ENCODE measurements around the gene SIRT1. TPM values are rescaled to one million over a fixed set of nuclear protein-coding genes. Genes with fewer than 3 reads are reported as not detected.

SIRT1 gene
- total and polyA plus RNA-seq, 9 of the 15 experiments (the other 6 are each of a cell fraction or from before 2014, with no cell fraction given): 7.8 to 25.8 (median 19.1) TPM

GRCh38 chr10:67884842-67885670 is 600 bp downstream of the SIRT1 start (continued):
- TF ChIP-seq E2F4 (CRISPR knock-in tag; IDR thresholded peaks at IDR 0.05; ENCODE audit: low read depth) (0 out of 2 replicates have a peak, but pooled peaks have one; percentile 45), L3MBTL2 (IDR thresholded peaks at IDR 0.05) (peak; percentile 5; the same call in 1 of the 2 replicates), GATAD2B (IDR thresholded peaks at IDR 0.05; ENCODE audit: borderline replicate concordance) (peak; percentile 91; the same call in 1 of the 2 replicates), MAFF (IDR thresholded peaks at IDR 0.05; ENCODE audit: low read length) (no peak), ZNF175 (CRISPR knock-in tag; IDR thresholded peaks at IDR 0.05; ENCODE audit: low read depth) (0 out of 2 replicates have a peak, but pooled peaks have one; percentile 44), ZNF830 (CRISPR knock-in tag; IDR thresholded peaks at IDR 0.05) (no peak), RBFOX2 (IDR thresholded peaks at IDR 0.05; ENCODE audit: low read depth, low read length) (peak; percentile 89), POLR2AphosphoS5 (IDR thresholded peaks at IDR 0.05; ENCODE audit: control insufficient read depth, insufficient read depth, low read depth, low read length) (peak; percentile 44; the same call in 1 of the 2 replicates), BCL6 (CRISPR knock-in tag; IDR thresholded peaks at IDR 0.05) (no peak), SMC3 (conservative IDR thresholded peaks at IDR 0.05; ENCODE audit: insufficient read depth, low read depth, low read length) (no peak), ZNF444 (CRISPR knock-in tag; IDR thresholded peaks at IDR 0.05) (no peak), FIP1L1 (IDR thresholded peaks at IDR 0.05; ENCODE audit: low read depth, low read length, poor library complexity, severe bottlenecking) (peak; percentile 76), MXD1 (CRISPR knock-in tag; IDR thresholded peaks at IDR 0.05; ENCODE audit: borderline replicate concordance, poor library complexity, severe bottlenecking) (no peak), ZBTB9 (CRISPR knock-in tag; IDR thresholded peaks at IDR 0.05) (0 out of 2 replicates have a peak, but pooled peaks have one; percentile 7), ZBTB7A (IDR thresholded peaks at IDR 0.05; ENCODE audit: borderline replicate concordance, control insufficient read depth, low read depth, low read length) (peak; percentile 90), FOXM1 (IDR thresholded peaks at IDR 0.05; ENCODE audit: low read depth) (no peak), FOXM1 (CRISPR knock-in tag; IDR thresholded peaks at IDR 0.05; ENCODE audit: low read depth) (no peak; the same call in 1 of the 2 replicates)
- TF ChIP-seq, protein P1, sequence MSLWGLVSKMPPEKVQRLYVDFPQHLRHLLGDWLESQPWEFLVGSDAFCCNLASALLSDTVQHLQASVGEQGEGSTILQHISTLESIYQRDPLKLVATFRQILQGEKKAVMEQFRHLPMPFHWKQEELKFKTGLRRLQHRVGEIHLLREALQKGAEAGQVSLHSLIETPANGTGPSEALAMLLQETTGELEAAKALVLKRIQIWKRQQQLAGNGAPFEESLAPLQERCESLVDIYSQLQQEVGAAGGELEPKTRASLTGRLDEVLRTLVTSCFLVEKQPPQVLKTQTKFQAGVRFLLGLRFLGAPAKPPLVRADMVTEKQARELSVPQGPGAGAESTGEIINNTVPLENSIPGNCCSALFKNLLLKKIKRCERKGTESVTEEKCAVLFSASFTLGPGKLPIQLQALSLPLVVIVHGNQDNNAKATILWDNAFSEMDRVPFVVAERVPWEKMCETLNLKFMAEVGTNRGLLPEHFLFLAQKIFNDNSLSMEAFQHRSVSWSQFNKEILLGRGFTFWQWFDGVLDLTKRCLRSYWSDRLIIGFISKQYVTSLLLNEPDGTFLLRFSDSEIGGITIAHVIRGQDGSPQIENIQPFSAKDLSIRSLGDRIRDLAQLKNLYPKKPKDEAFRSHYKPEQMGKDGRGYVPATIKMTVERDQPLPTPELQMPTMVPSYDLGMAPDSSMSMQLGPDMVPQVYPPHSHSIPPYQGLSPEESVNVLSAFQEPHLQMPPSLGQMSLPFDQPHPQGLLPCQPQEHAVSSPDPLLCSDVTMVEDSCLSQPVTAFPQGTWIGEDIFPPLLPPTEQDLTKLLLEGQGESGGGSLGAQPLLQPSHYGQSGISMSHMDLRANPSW (CRISPR knock-in tag; IDR thresholded peaks at IDR 0.05): no peak
- TF ChIP-seq, protein P2, sequence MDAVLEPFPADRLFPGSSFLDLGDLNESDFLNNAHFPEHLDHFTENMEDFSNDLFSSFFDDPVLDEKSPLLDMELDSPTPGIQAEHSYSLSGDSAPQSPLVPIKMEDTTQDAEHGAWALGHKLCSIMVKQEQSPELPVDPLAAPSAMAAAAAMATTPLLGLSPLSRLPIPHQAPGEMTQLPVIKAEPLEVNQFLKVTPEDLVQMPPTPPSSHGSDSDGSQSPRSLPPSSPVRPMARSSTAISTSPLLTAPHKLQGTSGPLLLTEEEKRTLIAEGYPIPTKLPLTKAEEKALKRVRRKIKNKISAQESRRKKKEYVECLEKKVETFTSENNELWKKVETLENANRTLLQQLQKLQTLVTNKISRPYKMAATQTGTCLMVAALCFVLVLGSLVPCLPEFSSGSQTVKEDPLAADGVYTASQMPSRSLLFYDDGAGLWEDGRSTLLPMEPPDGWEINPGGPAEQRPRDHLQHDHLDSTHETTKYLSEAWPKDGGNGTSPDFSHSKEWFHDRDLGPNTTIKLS (IDR thresholded peaks at IDR 0.05; ENCODE audit: borderline replicate concordance, low read depth): peak; percentile 80

Measured in K562 (cell line).